ENCODE results near the gene PARN. TPM values are rescaled to one million over a fixed set of nuclear protein-coding genes. Genes with fewer than 3 reads are reported as not detected.

PARN gene
- total RNA-seq, 1 experiment from 2014 or later: 56.2 TPM

DNA sequence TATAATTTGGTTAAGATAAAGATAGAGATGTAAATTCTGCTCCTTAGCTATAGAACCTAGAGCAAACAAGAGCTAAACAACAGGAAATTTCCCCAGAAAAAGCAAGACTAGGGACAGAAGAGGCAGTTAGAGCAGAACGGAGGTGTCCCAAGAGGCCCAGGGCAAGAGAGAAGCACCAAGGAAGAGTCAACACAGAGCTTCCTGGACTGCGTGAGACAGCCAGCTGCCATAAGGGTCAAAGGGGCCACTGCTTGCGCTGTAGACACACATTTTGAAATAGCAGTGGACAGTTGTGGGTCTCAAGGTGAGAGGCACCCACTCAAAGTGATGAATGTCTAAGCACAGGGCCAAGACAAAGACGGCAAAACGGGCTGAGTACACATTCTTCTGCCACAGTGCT, 156.6 kb downstream of the PARN start:
- no peak overlapping the region for H3K14ac ChIP-seq (ENCODE audit: insufficient read depth, low read length)
- H3K9ac ChIP-seq (ENCODE audit: extremely low read depth, insufficient read length, low read length): no peak overlapping the region
- no peaks in the 10 kb centered on the region for H3K9me3 ChIP-seq (ENCODE audit: control insufficient read depth, low read depth, low read length)
- H3K23me2 ChIP-seq (ENCODE audit: insufficient read length, low read depth, low read length, poor library complexity, severe bottlenecking): no peaks in the 10 kb centered on the region
- TF ChIP-seq, protein P1, sequence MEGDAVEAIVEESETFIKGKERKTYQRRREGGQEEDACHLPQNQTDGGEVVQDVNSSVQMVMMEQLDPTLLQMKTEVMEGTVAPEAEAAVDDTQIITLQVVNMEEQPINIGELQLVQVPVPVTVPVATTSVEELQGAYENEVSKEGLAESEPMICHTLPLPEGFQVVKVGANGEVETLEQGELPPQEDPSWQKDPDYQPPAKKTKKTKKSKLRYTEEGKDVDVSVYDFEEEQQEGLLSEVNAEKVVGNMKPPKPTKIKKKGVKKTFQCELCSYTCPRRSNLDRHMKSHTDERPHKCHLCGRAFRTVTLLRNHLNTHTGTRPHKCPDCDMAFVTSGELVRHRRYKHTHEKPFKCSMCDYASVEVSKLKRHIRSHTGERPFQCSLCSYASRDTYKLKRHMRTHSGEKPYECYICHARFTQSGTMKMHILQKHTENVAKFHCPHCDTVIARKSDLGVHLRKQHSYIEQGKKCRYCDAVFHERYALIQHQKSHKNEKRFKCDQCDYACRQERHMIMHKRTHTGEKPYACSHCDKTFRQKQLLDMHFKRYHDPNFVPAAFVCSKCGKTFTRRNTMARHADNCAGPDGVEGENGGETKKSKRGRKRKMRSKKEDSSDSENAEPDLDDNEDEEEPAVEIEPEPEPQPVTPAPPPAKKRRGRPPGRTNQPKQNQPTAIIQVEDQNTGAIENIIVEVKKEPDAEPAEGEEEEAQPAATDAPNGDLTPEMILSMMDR (conservative IDR thresholded peaks at IDR 0.05): no peak
- no peak overlapping the region for H2BK5ac ChIP-seq (ENCODE audit: insufficient read length, low read length)
- H4K5ac ChIP-seq (ENCODE audit: insufficient read length, low read depth, low read length): no peak overlapping the region
- H3K4ac ChIP-seq (ENCODE audit: low read depth, low read length): no peak overlapping the region
- no peak overlapping the region for H2AFZ ChIP-seq (ENCODE audit: low read length)
- no peaks in the 10 kb centered on the region for H3K27me3 ChIP-seq (ENCODE audit: insufficient read depth, low read length)
- H4K91ac ChIP-seq (ENCODE audit: insufficient read length, low read depth, low read length): no peak overlapping the region
- no peak overlapping the region for H3K23ac ChIP-seq (ENCODE audit: insufficient read length, low read depth, low read length)
- H2BK20ac ChIP-seq (ENCODE audit: low read depth, low read length, poor library complexity, severe bottlenecking): no peak overlapping the region
- no peaks in the 10 kb centered on the region for H4K20me1 ChIP-seq (ENCODE audit: control insufficient read depth, insufficient read depth, insufficient read length)
- Mint-ChIP-seq H3K4me3 (no peak overlapping the region), H3K4me1 (peaks cover 4 to 15% of the 10 kb centered on the region in 2 experiments; a peak in 3 of 4 replicates), H3K36me3 (ENCODE audit: insufficient read depth in 1 of 3, low read depth in 3 of 3) (peaks cover 3 to 6% (median 4%) of the 10 kb centered on the region in 3 experiments; a peak in 5 of 7 replicates), H3K9me3 (peaks cover 3% of the 10 kb centered on the region in 2 experiments), H3K27me3 (ENCODE audit: low read depth) (no peaks in the 10 kb centered on the region), H3K27ac (no peak overlapping the region)
- no peak overlapping the region for H2BK12ac ChIP-seq (ENCODE audit: insufficient read length, low read depth, low read length)
- WGBS (ENCODE audit: extremely low coverage, insufficient read length, low lambda C conversion rate): no CpG with 5 or more reads among the region's 5 CpGs
- H2BK120ac ChIP-seq (ENCODE audit: low read depth, low read length, poor library complexity, severe bottlenecking): no peak overlapping the region
- DNase-seq: no peak
- no peak overlapping the region for H4K8ac ChIP-seq (replicated peaks; ENCODE audit: insufficient read length, low read depth, low read length)
- no peaks in the 10 kb centered on the region for H3K79me1 ChIP-seq (ENCODE audit: insufficient read depth, low read depth, low read length, poor library complexity, severe bottlenecking)
- no peak overlapping the region for H3K18ac ChIP-seq (ENCODE audit: insufficient read length, low read depth, low read length)
- H2BK15ac ChIP-seq (ENCODE audit: low read depth, low read length): no peak overlapping the region
- H3K27ac ChIP-seq (ENCODE audit: insufficient read length, low read depth, low read length): no peak overlapping the region
- H3K4me2 ChIP-seq (ENCODE audit: insufficient read depth, insufficient read length, low read length): no peak overlapping the region
- no peak overlapping the region for H3K56ac ChIP-seq (ENCODE audit: insufficient read length, low read depth, low read length)
- no peaks in the 10 kb centered on the region for H3K79me2 ChIP-seq (ENCODE audit: insufficient read depth, low read length)
- no peak overlapping the region for H2AK5ac ChIP-seq (ENCODE audit: insufficient read length, low read length)
- H3K4me1 ChIP-seq (ENCODE audit: insufficient read depth, low read length): no peaks in the 10 kb centered on the region
- H3T11ph ChIP-seq (ENCODE audit: low read length): no peak overlapping the region
